Measurements from ENCODE around the gene GPATCH8. TPM values are rescaled to one million over a fixed set of nuclear protein-coding genes. Genes with fewer than 3 reads are reported as not detected.

GPATCH8 gene
- total and polyA plus RNA-seq, 2 donors (not counting 1 experiment from before 2014, with no cell fraction given) = 13.7 to 19.3 TPM

DNA sequence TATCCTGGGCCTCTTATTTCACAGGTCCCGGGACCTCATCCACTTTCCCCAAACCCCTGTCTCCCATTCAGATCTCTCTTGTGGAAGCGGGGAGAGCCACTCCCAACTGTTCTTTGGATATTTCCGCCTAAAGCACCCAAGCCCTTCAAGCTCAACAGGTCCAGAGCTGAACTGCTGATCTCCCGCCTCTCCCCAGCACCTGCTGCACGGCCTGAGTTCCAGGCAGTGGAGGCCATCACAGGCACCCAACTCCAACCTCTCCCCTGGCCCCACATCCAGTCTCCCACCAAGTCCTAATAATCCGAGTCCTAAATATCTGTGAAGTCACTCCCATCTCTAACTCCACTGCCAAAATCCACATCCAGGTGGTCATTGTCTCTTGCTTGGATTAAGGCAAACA, 120.3 kb downstream of the GPATCH8 start:
- H2AFZ ChIP-seq (ENCODE audit: low read length) = no peak overlapping the region
- H3K4me3 ChIP-seq (replicated peaks in 1 of 4; ENCODE audit: control extremely low read depth in 1 of 4, insufficient read depth in 1 of 4, low read depth in 3 of 4, low read length in 4 of 4) = no peak overlapping the region
- DNase-seq (ENCODE audit: low read depth in 2 of 2) = no peak
- H3K9me3 ChIP-seq (ENCODE audit: control insufficient read depth, insufficient read depth, low read depth, low read length) = no peaks in the 10 kb centered on the region
- H3K79me2 ChIP-seq (ENCODE audit: control insufficient read depth, insufficient read depth, low read length) = no peaks in the 10 kb centered on the region
- no peaks in the 10 kb centered on the region for H3K36me3 ChIP-seq (ENCODE audit: control insufficient read depth, insufficient read depth, low read length)
- no peak overlapping the region for H3K4me2 ChIP-seq (ENCODE audit: extremely low read depth, insufficient read depth, low read length)
- H4K20me1 ChIP-seq (ENCODE audit: control insufficient read depth, extremely low read depth, insufficient read depth, low read length) = no peaks in the 10 kb centered on the region
- H3K4me1 ChIP-seq (ENCODE audit: control insufficient read depth, extremely low read depth, insufficient read depth, low read length) = peaks cover 5% of the 10 kb centered on the region
- H3K9ac ChIP-seq (ENCODE audit: insufficient read depth, low read length) = no peak overlapping the region
- H3K27ac ChIP-seq (ENCODE audit: insufficient read depth, low read length) = no peak overlapping the region
- H3K27me3 ChIP-seq (ENCODE audit: control insufficient read depth, insufficient read depth, low read length) = peaks cover 29% of the 10 kb centered on the region
- TF ChIP-seq, protein P1, sequence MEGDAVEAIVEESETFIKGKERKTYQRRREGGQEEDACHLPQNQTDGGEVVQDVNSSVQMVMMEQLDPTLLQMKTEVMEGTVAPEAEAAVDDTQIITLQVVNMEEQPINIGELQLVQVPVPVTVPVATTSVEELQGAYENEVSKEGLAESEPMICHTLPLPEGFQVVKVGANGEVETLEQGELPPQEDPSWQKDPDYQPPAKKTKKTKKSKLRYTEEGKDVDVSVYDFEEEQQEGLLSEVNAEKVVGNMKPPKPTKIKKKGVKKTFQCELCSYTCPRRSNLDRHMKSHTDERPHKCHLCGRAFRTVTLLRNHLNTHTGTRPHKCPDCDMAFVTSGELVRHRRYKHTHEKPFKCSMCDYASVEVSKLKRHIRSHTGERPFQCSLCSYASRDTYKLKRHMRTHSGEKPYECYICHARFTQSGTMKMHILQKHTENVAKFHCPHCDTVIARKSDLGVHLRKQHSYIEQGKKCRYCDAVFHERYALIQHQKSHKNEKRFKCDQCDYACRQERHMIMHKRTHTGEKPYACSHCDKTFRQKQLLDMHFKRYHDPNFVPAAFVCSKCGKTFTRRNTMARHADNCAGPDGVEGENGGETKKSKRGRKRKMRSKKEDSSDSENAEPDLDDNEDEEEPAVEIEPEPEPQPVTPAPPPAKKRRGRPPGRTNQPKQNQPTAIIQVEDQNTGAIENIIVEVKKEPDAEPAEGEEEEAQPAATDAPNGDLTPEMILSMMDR (conservative IDR thresholded peaks at IDR 0.05 in 1 of 2, IDR thresholded peaks at IDR 0.05 in 1 of 2; ENCODE audit: low read depth in 1 of 2, low read length in 2 of 2) = no peak
- no peak for TF ChIP-seq EZH2 (IDR thresholded peaks at IDR 0.05; ENCODE audit: low read length, missing control alignments)

- H3K4me1 ChIP-seq (ENCODE audit: control insufficient read depth, extremely low read depth, insufficient read depth, low read length) = peaks cover 5% of the 10 kb centered on the region
- H3K27me3 ChIP-seq (ENCODE audit: control insufficient read depth, insufficient read depth, low read length) = peaks cover 29% of the 10 kb centered on the region
- H3K36me3 ChIP-seq (ENCODE audit: control insufficient read depth, insufficient read depth, low read length) = no peaks in the 10 kb centered on the region
- no peak overlapping the region for H3K4me2 ChIP-seq (ENCODE audit: extremely low read depth, insufficient read depth, low read length)
- no peak overlapping the region for H3K27ac ChIP-seq (ENCODE audit: insufficient read depth, low read length)
- H3K4me3 ChIP-seq (replicated peaks in 1 of 4; ENCODE audit: control extremely low read depth in 1 of 4, insufficient read depth in 1 of 4, low read depth in 3 of 4, low read length in 4 of 4) = no peak overlapping the region
- no peak for DNase-seq (ENCODE audit: low read depth in 2 of 2)
- no peaks in the 10 kb centered on the region for H3K9me3 ChIP-seq (ENCODE audit: control insufficient read depth, insufficient read depth, low read depth, low read length)
- no peak for TF ChIP-seq EZH2 (IDR thresholded peaks at IDR 0.05; ENCODE audit: low read length, missing control alignments)
- TF ChIP-seq, protein P1 (conservative IDR thresholded peaks at IDR 0.05 in 1 of 2, IDR thresholded peaks at IDR 0.05 in 1 of 2; ENCODE audit: low read depth in 1 of 2, low read length in 2 of 2) = no peak
- H3K79me2 ChIP-seq (ENCODE audit: control insufficient read depth, insufficient read depth, low read length) = no peaks in the 10 kb centered on the region
- no peak overlapping the region for H3K9ac ChIP-seq (ENCODE audit: insufficient read depth, low read length)
- no peaks in the 10 kb centered on the region for H4K20me1 ChIP-seq (ENCODE audit: control insufficient read depth, extremely low read depth, insufficient read depth, low read length)
- H2AFZ ChIP-seq (ENCODE audit: low read length) = no peak overlapping the region
These were observed 121.3 kb downstream of the GPATCH8 start for GRCh38 chr17:44381810-44382305.

DNA sequence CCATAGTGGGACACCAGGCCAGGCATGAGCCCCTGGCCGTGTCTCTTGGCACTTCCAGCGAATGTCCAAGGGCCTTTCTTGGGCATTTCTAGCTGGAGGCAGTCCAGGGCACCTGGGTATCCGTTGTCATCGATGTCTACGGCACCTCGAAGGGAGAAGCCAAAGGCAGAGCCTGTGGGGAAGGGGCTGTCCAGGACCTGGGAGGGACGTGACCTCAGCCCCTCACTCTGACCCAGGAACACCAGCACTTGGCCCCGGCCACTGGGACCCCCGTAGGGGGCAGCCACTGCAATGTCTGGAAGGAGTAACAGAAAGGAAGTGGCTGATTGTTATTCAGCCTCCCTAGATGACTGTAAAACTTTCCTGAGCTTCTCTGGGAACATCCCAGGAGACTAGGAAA, 122.4 kb downstream of the GPATCH8 start:
- no peaks in the 10 kb centered on the region for H3K79me2 ChIP-seq (ENCODE audit: control insufficient read depth, insufficient read depth, low read length)
- no peak for DNase-seq (ENCODE audit: low read depth in 2 of 2)
- H3K4me2 ChIP-seq (ENCODE audit: extremely low read depth, insufficient read depth, low read length) = no peak overlapping the region
- no peak overlapping the region for H2AFZ ChIP-seq (ENCODE audit: low read length)
- no peak overlapping the region for H3K9ac ChIP-seq (ENCODE audit: insufficient read depth, low read length)
- no peaks in the 10 kb centered on the region for H3K9me3 ChIP-seq (ENCODE audit: control insufficient read depth, insufficient read depth, low read depth, low read length)
- peaks cover 23% of the 10 kb centered on the region for H3K27me3 ChIP-seq (ENCODE audit: control insufficient read depth, insufficient read depth, low read length)
- no peak overlapping the region for H3K27ac ChIP-seq (ENCODE audit: insufficient read depth, low read length)
- H3K36me3 ChIP-seq (ENCODE audit: control insufficient read depth, insufficient read depth, low read length) = no peaks in the 10 kb centered on the region
- no peak for TF ChIP-seq EZH2 (IDR thresholded peaks at IDR 0.05; ENCODE audit: low read length, missing control alignments)
- TF ChIP-seq, protein P1 (conservative IDR thresholded peaks at IDR 0.05 in 1 of 2, IDR thresholded peaks at IDR 0.05 in 1 of 2; ENCODE audit: low read depth in 1 of 2, low read length in 2 of 2) = no peak
- peaks cover 4% of the 10 kb centered on the region for H3K4me1 ChIP-seq (ENCODE audit: control insufficient read depth, extremely low read depth, insufficient read depth, low read length)
- no peak overlapping the region for H3K4me3 ChIP-seq (replicated peaks in 1 of 4; ENCODE audit: control extremely low read depth in 1 of 4, insufficient read depth in 1 of 4, low read depth in 3 of 4, low read length in 4 of 4)
- no peaks in the 10 kb centered on the region for H4K20me1 ChIP-seq (ENCODE audit: control insufficient read depth, extremely low read depth, insufficient read depth, low read length)

Measured in fibroblast of lung (primary cell).